ENCODE data around the gene EMC6.

EMC6 gene

GRCh38 chr17:3656353-3656752, 12.3 kb upstream of the EMC6 start:
- DNase-seq (ENCODE audit: low read depth): no peak

GRCh38 chr17:3656755-3657587, 11.6 kb upstream of the EMC6 start:
- DNase-seq (ENCODE audit: low read depth): no peak

GRCh38 chr17:3657588-3657869, 11.1 kb upstream of the EMC6 start:
- DNase-seq (ENCODE audit: low read depth): no peak

GRCh38 chr17:3657874-3658783, 10.5 kb upstream of the EMC6 start:
- no peak for DNase-seq (ENCODE audit: low read depth)

GRCh38 chr17:3658784-3659449, 9.7 kb upstream of the EMC6 start:
- DNase-seq (ENCODE audit: low read depth): no peak

GRCh38 chr17:3659541-3660111, 9.0 kb upstream of the EMC6 start:
- peak; percentile 92 for DNase-seq (ENCODE audit: low read depth)

GRCh38 chr17:3660311-3660891, 8.2 kb upstream of the EMC6 start:
- no peak for DNase-seq (ENCODE audit: low read depth)

- no peak for DNase-seq (ENCODE audit: low read depth)
Measured at GRCh38 chr17:3663102-3664011, 5.3 kb upstream of the EMC6 start.

GRCh38 chr17:3665834-3666233, 2.8 kb upstream of the EMC6 start:
- DNase-seq (ENCODE audit: low read depth): no peak

GRCh38 chr17:3666516-3666915, 2.1 kb upstream of the EMC6 start:
- no peak for DNase-seq (ENCODE audit: low read depth)

GRCh38 chr17:3667366-3668278, 990 bp upstream of the EMC6 start:
- DNase-seq (ENCODE audit: low read depth): peak; percentile 88

GRCh38 chr17:3669085-3669347, 404 bp downstream of the EMC6 start:
- DNase-seq (ENCODE audit: low read depth): no peak

- no peak for DNase-seq (ENCODE audit: low read depth)
Measured at GRCh38 chr17:3669548-3669947, 936 bp downstream of the EMC6 start.

GRCh38 chr17:3672571-3672970, 4.0 kb downstream of the EMC6 start:
- no peak for DNase-seq (ENCODE audit: low read depth)

GRCh38 chr17:3675886-3676285, 7.3 kb downstream of the EMC6 start:
- no peak for DNase-seq (ENCODE audit: low read depth)

GRCh38 chr17:3678095-3678820, 9.6 kb downstream of the EMC6 start:
- no peak for DNase-seq (ENCODE audit: low read depth)

- no peak for DNase-seq (ENCODE audit: low read depth)
Measured at GRCh38 chr17:3678821-3679530, 10.4 kb downstream of the EMC6 start.

GRCh38 chr17:3679531-3680126, 11.0 kb downstream of the EMC6 start:
- DNase-seq (ENCODE audit: low read depth): no peak
